ENCODE results near the gene CRYBG2. TPM values are rescaled to one million over a fixed set of nuclear protein-coding genes. Genes with fewer than 3 reads are reported as not detected.

CRYBG2 gene
- total and polyA plus RNA-seq, 2 of the 13 experiments (the other 11 are each of a cell fraction or from before 2014, with no cell fraction given), result 1.3 to 2.9 TPM

- TF ChIP-seq ZBTB4 (CRISPR knock-in tag; IDR thresholded peaks at IDR 0.05; ENCODE audit: borderline replicate concordance) (no peak), PBX3 (CRISPR knock-in tag; IDR thresholded peaks at IDR 0.05; ENCODE audit: borderline replicate concordance) (no peak), SETDB1 (CRISPR knock-in tag; IDR thresholded peaks at IDR 0.05; ENCODE audit: borderline replicate concordance) (no peak), USF2 (IDR thresholded peaks at IDR 0.05; ENCODE audit: low read depth, low read length) (no peak), USF2 (CRISPR knock-in tag; IDR thresholded peaks at IDR 0.05; ENCODE audit: borderline replicate concordance) (no peak; the same call in 1 of the 2 replicates), NFE2L1 (CRISPR knock-in tag; IDR thresholded peaks at IDR 0.05; ENCODE audit: borderline replicate concordance) (no peak; the same call in 1 of the 2 replicates), MTF1 (CRISPR knock-in tag; IDR thresholded peaks at IDR 0.05) (no peak), ZNF703 (CRISPR knock-in tag; IDR thresholded peaks at IDR 0.05; ENCODE audit: borderline replicate concordance) (no peak), ZFP62 (CRISPR knock-in tag; IDR thresholded peaks at IDR 0.05) (no peak), ZNF567 (CRISPR knock-in tag; IDR thresholded peaks at IDR 0.05; ENCODE audit: borderline replicate concordance) (no peak), ZNF704 (CRISPR knock-in tag; IDR thresholded peaks at IDR 0.05; ENCODE audit: borderline replicate concordance) (no peak), TGIF2 (CRISPR knock-in tag; IDR thresholded peaks at IDR 0.05) (peak; percentile 60; the same call in 1 of the 2 replicates), BRD4 (CRISPR knock-in tag; IDR thresholded peaks at IDR 0.05) (no peak), THYN1 (CRISPR knock-in tag; IDR thresholded peaks at IDR 0.05; ENCODE audit: borderline replicate concordance, low read depth) (peak; percentile 71; the same call in 1 of the 2 replicates), ZNF30 (CRISPR knock-in tag; IDR thresholded peaks at IDR 0.05) (no peak), YEATS4 (CRISPR knock-in tag; IDR thresholded peaks at IDR 0.05; ENCODE audit: borderline replicate concordance) (peak; percentile 58), JARID2 (CRISPR knock-in tag; IDR thresholded peaks at IDR 0.05; ENCODE audit: insufficient replicate concordance) (no peak), ZNF430 (CRISPR knock-in tag; IDR thresholded peaks at IDR 0.05) (peak; percentile 64; the same call in 1 of the 2 replicates), ZZZ3 (CRISPR knock-in tag; IDR thresholded peaks at IDR 0.05; ENCODE audit: borderline replicate concordance) (no peak; the same call in 1 of the 2 replicates), ARNTL (CRISPR knock-in tag; IDR thresholded peaks at IDR 0.05) (0 out of 2 replicates have a peak, but pooled peaks have one; percentile 34), ARID2 (CRISPR knock-in tag; IDR thresholded peaks at IDR 0.05; ENCODE audit: borderline replicate concordance) (peak; percentile 88; the same call in 1 of the 2 replicates)
Observed at GRCh38 chr1:26279456-26280332, 74.2 kb downstream of the CRYBG2 start, which contains the start of gene SH3BGRL3 (continued).
